Activated gamma-delta T cell treated with Interleukin-2 at 50 U/mL for 16 hours (primary cell): Measurements from ENCODE around the gene POC1A.
"Not testable (repeated sequence)": the region's sequence is repeated elsewhere in the genome, so short reads cannot be mapped to it uniquely, and the experiment has no call there.

Source experiments
- DNase-seq: peaks from one replicate; pipeline ENCODE4 v3.0.0-alpha.2; 2020

POC1A gene

DNA sequence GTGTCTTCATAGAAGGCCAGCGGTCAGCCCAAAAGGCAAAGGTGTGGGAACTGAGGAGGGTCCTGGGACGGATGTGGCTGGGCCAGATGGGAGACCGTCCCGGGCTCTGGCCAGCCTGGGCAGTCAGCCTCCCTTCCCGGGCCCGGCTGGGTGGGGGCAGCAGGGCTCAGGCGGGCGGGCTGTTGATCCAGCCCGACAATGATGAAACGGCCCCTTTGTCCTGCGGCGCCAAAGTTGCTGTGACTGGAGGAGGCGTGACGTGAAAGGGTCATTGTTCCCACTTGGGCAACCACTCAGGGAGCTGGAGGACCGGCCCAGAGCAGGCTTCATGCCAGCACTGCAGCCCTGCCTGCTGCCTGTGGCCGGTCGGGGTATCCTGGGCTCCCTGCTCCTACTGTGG, 114.4 kb downstream of the POC1A start:
- no peak for DNase-seq

DNA sequence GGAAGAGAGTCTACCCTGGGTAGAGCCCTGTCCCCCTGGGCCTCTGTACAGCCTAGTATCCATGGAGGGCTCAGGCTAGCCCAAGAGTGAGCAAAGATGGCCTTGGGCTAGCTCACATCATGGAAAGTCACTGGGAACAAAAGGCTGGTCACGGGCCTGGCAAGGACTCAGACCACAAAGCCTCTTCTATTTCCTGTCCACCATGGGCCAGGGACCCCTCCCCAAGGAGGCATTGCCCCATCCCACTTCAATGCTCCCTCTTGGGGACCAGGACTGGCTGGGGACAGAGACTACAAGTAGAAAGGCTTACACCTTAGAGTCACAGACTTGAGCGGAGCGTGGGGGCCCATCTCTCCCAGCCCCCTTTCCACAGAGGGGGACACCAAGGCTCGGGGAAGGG, 114.8 kb downstream of the POC1A start:
- DNase-seq = no peak

DNA sequence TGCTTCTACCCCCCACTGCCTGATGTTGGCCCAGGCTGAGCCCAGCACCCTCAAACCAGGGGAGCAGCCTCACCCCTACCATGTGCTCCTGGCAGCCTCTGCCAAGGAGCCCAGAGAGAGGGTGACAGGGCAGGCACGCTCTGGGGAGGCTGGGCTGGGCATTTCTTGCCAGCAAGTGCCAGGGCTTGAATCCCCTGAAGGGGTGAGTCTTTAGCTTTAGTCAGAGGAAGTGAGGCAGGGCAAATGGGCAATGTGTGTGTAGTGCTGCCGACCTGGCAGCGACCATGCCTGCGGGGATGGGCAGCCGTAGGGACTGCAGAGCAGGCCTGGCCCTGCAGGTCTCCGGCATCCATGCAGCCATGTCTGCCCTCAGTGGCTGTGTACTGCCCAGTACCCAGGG, 116.0 kb downstream of the POC1A start:
- DNase-seq = no peak

DNA sequence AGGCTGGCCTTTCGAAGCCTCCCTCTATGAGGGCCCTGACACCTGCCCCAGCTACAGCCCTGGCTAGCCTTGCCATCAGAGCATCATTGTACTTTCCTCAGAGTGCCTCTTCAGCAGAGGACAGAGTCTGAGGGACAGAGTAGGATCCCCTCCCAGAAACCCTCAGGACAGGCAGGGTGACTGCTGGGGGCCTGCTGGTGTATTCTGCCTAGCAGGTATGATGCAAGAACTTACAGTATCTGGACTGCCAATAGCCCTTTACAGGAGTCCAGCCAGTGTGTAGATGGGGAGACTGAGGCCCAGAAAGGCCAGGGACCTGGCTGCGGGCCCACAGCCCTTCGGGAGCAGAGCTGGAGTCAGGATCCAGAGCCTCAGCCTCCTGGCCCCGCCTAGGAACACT, 116.9 kb downstream of the POC1A start:
- DNase-seq = no peak

DNA sequence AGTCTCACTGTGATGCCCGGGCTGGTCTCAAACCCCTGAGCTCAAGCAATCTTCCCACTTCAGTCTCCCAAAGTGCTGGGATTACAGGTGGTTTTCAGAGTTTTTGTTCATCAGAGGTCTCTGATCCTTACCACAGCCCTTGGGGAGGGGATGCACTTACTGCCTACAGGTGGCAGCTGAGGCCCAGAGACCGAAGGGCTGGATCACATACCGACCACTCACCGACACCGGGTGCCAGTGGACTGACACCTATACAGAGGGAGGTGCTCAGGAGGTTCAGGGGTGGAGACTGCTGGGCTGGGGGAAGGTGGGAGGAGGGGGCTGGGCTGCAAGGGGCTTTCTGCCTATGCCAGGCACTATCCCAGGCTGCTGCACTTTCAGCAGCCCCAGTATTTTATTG, 117.4 kb downstream of the POC1A start:
- DNase-seq = no peak

DNA sequence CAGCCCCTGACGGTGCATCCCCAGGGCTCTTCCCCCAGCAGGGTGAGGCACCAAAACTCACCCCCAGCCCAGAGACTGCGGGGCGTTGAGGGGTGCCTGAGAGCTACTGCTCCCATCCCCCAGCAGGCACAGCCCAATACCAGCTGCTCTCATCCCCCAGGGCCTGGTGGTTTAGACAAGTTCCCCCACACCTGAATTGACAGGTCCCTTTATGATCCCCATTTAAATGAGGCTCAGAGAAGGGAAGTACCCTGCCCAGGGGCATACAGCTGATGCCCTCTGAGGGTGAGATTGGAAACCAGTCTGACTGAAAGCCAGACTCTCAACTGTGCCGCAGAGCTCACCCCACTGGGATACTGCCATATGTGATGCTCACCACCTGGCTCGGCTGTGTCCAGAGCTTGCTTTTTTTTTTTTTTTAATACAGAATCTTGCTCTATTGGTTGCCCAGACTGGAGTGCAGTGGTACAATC, 118.0 kb downstream of the POC1A start:
- no peak for DNase-seq

DNA sequence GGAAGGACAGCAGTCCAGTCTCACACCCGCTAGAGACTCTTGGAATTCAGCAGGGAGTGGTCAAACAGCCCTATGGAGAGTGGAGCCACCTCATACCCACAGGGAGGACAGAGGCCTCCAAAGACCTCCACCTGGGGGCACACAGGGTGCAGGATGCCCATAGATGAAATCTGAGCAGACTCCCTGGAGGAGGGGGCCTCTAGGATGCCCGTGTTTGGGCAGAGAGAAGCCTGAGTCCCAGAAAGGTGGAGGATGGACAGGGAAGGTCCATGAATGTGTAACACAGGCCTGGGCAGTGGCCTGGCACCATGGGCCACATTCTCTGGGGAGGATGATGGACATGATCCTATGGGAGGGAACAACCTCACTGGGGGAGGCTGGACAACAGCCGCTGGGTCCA, 119.6 kb downstream of the POC1A start:
- DNase-seq = no peak

DNA sequence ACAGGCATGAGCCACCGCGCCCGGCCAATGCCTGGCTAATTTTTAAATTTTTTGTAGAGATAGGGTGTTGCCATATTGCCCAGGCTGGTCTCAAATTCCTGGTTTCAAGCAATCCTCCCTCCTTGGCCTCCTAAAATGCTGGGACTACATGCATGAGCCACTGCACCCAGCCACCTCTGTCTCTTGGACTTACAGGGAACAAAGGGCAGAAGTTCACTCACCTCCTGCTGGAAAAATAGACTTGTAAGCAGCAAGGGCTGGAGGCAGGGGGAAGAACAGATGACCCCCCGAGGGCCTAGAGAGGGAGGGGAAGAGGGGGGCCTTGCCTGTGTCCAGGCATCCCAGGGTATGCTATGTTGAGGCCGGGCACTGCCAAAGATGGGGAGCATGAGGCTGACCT, 120.0 kb downstream of the POC1A start:
- no peak for DNase-seq

DNA sequence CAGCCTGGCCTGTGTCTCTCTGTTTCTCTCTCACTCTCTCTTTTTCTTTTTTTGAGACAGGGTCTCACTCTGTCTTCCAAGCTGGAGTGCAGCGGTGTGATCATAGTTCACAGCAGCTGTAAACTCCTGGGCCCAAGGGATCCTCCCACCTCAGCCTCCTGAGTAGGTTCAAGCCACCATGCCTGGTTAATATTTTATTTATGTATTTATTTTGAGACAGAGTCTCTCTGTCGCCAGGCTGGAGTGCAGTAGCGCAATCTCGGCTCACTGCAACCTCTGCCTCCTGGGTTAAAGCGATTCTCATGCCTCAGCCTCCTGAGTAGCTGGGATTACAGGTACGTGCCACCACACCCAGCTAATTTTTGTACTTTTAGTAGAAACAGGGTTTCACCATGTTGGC, 120.5 kb downstream of the POC1A start:
- not testable (repeated sequence) for DNase-seq

DNA sequence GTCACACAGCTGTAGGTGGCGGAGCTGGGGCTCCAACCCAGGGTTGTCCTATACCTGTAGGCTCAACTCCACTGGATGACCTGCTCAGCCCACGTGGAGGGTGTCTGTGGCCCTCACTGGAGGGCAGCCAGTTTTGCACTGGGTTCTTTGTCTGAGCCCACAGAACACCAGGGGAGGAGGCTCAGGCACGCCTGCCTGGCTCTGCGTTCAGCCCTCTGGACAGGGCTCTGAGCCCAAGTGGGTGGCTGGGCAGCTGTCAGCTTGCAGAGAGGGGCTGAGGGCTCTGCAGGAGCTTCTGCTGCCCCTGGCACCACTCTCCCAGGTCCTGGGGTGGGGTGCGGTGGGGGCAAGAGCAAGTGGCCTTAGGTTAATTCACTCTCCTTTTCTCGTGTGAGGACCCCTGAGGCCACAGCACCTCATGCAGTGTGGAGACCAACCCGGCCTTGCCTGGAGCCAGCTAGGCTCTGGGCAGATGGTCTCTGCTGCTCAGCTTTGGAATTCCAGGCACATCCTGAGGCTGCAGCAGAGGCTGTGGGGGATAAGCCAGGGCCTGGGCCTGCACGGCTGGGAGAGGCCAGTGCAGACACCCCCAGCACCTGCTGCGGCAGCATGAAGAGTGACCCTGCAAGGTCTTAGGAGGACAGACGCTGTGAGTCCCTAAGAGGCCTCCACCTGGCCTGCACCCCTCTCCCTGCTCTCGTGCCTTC, 121.4 kb downstream of the POC1A start:
- no peak for DNase-seq

DNA sequence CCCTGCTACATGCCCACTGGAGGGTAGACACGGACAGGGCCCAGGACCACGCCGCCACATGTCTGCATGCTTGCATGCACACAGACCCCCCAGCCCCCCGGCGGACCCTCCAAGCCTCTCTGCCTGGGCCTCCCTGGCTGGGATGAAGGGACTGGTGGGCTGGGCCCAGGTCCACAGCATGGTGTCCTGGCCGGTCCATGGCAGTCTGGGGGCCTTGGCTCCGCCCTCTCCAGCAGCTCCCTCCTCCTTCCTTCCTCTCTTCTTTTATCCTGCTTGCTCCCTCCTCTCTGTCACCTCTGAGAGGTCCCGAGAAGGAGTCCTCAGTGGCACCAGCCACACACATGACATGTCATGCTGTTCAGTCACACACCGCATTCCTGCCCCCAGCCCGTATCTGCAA, 122.3 kb downstream of the POC1A start:
- no peak for DNase-seq

DNA sequence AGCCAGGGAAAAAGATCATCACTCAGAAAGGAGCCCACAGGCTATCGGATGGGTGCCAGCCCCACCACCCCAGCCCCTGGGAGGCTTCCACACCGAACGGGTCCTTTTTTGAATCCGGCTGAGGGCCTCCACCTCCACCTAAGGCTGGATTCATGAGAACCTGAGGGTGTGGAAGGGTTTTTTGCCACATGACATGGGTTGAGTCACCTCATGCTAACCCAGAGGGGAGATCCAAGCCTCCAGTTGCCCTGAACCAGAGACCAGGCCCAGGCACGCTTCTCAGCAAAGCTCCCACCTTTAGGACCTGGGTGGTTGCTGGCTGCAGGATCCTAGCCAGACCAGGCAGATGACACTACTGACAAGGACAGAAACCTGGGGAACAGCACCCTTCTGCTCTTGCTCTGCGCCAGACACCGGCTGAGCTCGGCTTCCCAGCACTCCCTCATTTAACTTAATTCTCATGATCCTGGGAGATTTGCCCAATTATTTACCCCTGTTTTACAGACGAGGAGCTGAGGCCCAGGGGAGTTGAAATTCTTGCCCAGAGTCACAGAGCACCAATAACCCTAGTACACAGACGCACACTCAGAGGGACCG, 123.4 kb downstream of the POC1A start:
- no peak for DNase-seq

DNA sequence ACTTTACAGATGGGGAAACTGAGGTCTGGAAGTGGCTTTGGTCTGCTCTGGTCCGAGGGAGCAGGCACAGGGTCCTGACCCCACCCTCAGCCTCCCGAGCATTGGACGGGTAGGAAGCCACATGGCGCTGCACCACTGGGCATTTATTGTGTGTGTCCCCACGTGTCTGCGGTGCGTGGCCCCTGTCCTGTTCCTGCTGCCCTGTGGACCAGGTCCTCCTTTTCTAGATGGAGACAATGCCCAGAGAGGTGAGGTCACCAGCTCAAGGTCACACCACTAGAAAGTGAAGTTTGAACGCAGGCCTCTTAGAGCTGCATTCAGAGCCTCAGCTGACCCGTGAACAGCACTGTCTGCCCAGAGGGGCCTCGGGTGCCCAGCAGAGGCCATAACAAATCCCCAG, 124.7 kb downstream of the POC1A start:
- DNase-seq = no peak

DNA sequence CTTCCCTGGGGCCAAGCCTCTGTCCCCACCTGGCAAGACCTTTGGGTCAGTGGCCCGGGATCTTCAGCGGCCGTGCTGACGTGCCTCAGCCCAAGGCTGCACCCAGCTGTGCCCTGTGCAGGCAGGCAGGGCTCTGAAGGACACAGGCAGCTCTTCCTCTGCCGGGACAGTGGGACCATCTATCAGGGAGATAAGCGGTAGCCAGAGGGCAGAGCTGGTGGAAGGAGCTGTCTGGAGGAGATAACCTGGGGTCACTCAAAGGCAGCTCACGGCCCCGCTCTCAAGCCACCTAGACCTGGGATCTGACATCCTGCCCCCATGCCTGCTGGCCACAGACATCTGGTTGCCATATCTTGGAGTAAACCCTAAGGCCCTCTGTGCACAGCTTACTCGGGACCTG, 125.2 kb downstream of the POC1A start:
- no peak for DNase-seq

DNA sequence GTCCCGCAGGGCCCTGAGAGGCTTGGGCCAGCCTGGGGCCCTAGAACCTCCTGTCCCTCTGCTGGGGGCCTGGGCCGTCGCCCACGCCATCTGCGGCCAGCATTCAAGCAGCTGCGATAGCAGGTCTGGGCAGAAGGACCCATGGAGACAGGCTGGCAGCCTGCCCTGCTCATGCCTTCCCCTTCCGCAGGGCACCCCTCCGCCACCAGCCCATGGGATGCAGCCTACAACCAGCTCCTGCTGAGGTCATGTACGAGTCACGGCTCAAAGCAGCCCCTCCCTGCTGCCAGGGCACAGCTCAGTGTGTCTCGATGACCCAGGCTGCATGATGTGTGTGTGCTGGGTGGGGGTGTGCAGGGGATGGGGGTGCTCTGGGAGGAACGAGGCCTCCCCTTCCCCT, 125.7 kb downstream of the POC1A start:
- no peak for DNase-seq

DNA sequence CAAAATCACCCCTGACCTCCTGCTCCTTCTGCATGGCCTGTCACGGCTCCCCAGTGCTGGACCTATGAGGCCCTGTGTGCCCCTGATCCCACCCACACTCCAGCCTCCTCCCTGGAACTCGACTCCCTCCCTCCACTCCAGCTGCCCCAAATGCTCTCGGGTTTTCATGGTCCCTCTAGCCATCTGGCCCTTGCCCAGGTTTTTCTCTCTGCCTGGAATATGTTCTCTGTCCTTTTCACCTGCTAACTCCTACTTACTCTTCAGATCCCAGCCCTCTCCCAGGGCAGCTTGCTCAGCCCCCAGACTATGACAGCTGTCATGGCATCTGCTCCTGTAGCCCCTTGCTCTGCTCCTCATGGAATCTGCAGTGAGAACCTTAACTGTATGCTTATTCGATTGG, 128.2 kb downstream of the POC1A start:
- no peak for DNase-seq

DNA sequence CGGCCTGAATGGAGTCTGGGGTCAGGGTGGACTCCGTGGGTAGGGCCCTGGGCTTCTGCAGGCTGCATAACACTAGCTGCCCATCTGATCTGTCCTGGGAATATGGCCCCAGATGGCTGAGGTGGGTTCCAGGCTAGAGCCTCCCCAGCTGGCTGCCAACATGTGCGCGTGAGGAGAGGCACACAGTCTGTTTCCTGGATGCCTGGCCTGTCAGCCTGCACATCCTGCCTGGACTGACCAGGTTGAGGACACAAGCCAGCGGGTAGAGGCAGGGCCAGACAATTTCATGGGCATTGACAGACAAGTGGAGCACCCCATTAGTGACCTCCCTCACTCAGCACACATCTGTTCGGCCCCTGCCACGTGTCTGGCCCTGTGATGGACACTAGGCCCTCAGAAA, 128.8 kb downstream of the POC1A start:
- DNase-seq = no peak
